Measurements from ENCODE around the gene ZNF862.

DNA sequence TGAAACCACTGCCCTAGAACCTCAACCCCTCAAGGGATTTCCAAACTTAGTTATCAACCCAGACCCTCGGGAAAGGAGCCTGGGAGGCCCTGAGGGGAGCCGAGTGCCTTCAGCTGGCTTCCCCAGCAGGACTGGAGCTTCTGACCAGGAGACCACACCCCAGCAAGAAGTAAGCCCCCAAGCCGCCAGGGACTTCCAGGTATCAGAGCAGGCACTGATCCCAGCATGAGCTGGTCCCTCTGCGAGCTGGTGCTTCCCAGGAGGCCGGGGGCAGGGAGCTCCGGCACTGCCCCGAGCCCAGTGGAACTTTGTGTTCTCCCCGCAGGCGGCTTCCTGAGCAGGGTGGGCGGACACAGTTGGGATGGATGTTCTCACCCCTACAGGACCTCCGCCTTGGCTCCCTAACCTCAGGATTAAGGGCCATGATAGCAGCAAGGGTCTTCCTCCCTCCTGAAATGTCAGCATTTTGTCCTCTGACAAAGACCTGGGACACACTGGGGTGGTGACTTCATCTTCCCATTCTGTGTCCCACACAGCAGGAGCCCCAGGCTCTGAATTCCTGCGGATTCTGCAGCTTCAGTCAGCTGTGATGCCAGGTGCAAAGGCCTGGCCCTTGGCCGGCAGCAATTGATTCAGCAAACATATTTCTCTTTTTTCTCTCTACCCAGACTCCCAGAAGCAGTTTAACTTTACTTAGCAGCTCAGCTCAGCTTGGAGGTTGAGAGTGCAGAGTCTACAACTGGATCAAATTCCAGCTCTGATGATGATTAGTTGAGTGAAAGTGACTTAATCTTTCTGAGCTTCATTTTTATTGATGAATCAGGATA, 47.2 kb downstream of the ZNF862 start:
- TF ChIP-seq, protein P1, sequence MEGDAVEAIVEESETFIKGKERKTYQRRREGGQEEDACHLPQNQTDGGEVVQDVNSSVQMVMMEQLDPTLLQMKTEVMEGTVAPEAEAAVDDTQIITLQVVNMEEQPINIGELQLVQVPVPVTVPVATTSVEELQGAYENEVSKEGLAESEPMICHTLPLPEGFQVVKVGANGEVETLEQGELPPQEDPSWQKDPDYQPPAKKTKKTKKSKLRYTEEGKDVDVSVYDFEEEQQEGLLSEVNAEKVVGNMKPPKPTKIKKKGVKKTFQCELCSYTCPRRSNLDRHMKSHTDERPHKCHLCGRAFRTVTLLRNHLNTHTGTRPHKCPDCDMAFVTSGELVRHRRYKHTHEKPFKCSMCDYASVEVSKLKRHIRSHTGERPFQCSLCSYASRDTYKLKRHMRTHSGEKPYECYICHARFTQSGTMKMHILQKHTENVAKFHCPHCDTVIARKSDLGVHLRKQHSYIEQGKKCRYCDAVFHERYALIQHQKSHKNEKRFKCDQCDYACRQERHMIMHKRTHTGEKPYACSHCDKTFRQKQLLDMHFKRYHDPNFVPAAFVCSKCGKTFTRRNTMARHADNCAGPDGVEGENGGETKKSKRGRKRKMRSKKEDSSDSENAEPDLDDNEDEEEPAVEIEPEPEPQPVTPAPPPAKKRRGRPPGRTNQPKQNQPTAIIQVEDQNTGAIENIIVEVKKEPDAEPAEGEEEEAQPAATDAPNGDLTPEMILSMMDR (IDR thresholded peaks at IDR 0.05) = no peak
- TF ChIP-seq EZH2 (IDR thresholded peaks at IDR 0.05; ENCODE audit: borderline replicate concordance, insufficient read depth, low read depth, low read length, poor library complexity, severe bottlenecking) = no peak
